GM19025 (cell line): ENCODE results near the gene ATP9A.
"Not testable (repeated sequence)": the region's sequence is repeated elsewhere in the genome, so short reads cannot be mapped to it uniquely, and the experiment has no call there.

Experiments
- ATAC-seq: cut with Tn5 transposase; IDR thresholded peaks from one replicate; pipeline ENCODE4 v1.9.1; 2021; ENCODE audit warnings: mild to moderate bottlenecking, low read depth, moderate library complexity; ENCODE audit not compliant: unreplicated experiment

The ATP9A gene

DNA sequence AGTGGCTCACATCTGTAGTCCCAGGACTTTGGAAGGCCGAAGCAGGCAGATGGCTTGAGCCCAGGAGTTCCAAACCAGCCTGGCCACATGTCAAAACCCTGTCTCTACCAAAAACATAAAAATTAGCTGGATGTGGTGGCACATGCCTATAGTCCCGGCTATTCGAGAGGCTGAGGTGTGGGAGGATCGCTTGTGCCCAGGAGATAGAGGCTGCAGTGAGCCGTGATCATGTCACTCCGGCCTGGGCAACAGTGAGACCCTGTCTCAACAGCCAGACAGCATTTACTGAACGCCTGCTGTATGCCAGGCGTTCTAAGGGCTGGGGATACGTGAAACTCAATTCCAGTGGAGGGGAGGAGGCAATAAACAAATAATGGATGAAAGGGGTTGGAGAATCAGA, 69.9 kb downstream of the ATP9A start:
- ATAC-seq, result no peak

DNA sequence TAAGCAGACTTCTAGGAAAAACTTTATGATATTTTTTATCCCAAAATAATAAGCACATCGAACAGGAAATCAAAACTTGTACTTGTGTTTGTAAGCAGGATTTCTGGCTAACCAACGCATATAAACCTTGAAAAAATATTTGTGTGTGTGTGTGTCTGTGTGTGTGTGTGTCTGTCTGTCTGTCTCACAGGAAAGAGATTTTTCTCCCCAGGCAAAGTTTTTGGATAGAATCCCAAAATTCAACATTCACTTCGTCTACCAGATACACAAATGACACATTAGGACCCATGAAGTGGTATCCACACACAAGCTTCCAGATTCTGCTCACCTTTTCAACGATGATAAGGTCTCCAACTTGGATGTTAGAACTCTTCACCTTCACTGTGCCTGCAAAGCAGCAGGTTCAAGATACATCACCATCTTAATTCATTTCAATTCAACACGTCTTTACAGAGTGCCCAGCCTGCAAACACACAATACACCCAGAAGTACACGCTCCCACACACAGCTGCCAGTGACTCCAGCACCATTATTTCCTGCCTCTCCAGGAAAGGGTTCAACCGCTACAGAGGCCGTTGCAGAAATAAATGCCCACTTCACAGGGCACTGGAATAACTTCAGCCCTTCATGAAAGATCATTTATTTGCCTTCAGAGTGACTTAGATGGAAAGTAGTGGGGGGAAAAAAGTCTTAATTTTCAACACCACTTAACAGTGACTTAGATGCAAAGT, 70.9 kb downstream of the ATP9A start:
- ATAC-seq, result no peak

DNA sequence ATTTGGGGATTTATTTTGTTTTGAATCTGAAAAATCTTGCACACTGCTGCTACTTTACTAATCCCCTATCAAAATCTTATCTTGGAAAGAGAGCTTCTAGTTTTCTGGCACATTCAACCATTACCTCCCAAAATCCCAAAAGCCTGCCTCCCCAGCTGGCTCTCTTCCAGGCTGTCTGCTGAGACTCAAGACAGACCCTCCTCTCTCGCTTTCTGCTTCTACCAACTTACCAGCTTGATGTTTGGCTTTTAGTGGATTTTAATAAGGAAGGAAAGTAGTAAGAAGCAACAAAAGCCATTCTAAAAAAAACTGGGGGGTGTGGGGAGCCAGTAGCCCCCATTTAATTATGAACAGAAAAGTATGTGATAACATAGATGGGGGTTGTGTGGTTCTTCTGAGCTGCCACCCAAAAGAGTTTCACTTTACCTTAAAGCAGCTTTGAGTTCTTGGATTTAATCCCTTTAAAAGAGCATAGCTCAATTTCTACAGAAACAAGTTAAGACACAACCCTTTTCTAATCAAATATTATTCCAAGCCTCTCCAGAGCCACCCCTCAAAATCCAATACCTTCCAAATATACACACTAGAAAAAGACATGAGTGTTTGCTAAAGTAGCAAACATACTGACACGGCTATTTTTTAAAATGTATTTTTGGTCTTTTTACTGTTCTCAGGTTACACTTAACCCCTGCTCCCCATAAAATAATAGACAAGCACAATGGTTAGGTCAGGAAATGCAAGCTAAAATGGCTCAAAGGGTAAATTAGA, 71.7 kb downstream of the ATP9A start:
- no peak for ATAC-seq

DNA sequence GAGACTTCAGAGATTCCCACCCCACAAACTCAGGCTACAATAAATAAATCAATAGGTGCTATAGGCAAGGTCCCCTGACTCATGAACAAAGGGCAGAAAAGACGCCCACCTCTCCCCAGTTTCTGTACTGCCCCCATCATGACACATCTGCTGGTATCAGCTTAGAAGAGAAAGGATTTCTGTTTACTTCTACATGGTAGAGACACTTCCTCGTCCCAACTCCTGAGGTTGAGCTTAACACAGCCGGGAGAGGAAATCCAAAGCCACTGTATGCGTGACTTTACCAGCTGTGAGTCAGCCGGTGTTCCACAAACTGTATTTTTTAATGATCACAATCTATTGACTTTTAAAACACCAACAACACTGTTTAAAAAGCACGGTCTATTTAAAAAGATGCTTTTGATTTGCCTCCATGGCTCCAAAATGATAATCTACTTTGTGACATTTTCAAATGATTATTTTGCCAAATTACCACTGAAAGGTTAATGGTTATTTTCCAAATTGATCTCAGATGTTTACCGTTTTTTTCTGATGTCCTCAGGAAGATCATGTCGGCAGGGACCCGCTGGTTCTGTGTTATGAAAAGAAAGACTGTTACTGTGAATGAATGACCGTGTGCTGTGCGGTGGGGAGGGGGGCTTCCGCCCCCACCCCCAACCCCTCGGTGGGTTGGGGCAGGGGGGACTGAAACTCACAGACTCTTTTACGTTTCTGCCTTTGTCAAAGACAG, 72.5 kb downstream of the ATP9A start:
- no peak for ATAC-seq

DNA sequence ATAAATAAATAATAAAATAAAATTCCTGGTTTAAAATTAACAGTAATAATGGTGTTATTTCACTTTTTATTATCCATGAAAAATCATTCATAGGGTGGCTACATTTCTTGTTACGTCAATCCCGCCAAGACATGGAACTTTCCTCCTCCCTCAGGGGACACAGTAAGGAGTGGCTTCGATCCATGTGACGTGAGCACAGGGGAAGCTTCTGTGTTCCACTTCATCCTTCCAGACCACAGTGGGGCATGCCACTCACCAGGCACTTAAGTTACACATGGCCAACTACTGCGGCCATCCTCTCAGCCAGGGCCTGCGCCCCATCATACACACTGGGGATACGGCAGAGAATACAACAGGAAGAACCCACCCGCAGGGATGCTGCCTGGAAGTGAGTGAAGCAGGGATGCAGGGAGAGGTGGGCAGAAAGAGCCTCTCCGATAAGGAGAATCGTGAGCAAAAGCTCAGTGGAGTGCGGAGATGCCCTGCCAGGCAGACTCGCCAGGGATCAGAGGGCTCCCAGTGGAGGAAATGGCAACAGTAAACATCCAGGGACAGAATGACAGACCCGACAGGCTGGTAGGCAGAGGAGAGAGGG, 75.3 kb downstream of the ATP9A start:
- no peak for ATAC-seq

DNA sequence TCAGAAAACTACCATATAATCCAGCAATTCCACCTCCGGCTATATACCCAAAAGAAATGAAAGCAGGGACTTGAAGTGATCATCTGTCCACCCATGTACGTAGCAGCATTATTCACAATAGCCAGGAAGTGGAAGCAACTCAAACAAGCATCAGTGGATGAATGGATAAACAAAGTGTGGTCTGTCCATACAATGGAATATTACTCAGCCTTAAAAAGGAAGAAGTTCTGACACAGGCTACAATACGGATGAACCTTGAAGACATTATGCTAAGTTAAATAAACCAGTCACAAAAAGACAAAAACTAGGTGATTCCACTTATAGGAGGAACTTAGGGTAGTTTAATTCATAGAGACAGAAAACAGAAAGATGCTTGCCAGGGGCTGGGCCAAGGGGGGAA, 76.5 kb downstream of the ATP9A start:
- ATAC-seq, result no peak

DNA sequence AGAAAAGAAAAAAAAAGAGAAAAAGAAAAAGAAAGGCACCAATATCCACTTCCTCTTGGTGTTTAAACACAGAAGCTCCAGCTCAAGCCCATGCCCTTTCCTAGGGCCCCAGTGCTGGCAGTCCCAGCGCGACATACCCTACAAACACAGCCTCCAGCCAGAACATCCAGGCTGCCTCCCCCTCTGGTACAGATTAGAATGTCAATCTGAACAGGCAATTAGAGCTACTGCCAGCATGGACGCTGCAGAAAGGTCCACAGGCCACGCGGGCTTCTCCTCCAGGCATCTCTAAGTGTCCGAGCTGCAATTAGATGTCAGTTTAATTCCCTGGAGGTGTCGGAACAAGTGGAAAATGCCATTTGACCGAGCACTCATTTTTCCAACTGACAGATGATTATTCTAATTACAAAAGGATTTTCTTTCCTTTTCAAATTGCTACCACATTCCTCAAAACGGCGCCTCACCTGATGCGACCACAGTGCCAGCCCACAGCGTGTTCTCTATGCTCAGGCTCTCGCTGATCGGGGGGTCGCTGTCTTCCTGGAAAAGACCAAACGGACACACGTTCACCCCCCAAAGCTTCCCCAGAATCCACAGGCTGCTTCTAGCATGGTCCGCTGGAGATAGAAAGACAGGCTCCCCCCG, 79.5 kb downstream of the ATP9A start:
- no peak for ATAC-seq

DNA sequence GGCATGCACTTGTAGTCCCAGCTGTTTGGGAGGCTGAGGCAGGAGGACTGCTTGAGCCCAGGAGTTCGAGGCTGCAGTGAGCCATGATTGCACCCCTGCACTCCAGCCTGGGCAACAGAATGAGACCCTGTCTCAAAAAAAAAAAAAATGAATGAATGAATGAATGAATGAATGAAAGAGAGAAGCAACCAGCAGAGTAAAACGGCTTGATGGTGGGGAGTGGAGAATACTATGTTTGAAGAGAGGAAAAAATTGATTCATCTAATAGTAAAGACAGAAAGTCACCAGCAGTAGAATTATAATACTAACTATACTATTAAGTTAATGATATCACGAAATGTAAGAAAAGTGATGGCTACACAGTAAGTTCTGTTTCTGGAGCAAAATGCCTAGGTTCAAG, 80.6 kb downstream of the ATP9A start:
- no peak for ATAC-seq

DNA sequence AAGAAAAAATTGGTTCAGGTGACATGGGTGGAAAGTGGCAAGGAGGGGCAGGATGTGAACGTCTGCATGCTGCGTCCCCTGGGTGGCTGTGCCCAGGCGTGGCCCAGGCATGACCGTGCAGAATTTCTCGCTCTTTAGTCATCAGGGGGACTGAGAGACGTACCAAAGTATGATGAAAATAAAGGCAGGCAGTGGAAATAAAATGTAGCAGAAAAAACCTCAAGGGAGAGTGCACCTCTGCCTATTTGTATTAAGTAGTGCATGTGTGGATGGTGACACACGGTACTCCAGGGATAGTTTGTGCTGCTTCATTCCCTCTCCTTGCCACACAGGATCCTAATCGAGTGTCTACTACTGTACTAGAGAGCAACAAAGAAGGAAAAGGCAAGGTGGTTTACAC, 81.1 kb downstream of the ATP9A start:
- no peak for ATAC-seq

DNA sequence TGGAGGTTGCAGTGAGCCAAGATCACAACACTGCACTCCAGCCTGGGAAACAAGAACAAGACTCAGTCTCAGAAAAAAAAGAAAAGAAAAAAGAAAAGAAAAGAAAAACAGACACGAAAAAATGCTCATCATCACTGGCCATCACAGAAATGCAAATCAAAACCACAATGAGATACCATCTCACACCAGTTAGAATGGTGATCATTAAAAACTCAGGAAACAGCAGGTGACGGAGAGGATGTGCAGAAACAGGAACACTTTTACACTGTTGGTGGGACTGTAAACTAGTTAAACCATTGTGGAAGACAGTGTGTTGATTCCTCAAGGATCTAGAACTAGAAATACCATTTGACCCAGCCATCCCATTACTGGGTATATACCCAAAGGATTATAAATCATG, 82.7 kb downstream of the ATP9A start:
- ATAC-seq, result not testable (repeated sequence)

DNA sequence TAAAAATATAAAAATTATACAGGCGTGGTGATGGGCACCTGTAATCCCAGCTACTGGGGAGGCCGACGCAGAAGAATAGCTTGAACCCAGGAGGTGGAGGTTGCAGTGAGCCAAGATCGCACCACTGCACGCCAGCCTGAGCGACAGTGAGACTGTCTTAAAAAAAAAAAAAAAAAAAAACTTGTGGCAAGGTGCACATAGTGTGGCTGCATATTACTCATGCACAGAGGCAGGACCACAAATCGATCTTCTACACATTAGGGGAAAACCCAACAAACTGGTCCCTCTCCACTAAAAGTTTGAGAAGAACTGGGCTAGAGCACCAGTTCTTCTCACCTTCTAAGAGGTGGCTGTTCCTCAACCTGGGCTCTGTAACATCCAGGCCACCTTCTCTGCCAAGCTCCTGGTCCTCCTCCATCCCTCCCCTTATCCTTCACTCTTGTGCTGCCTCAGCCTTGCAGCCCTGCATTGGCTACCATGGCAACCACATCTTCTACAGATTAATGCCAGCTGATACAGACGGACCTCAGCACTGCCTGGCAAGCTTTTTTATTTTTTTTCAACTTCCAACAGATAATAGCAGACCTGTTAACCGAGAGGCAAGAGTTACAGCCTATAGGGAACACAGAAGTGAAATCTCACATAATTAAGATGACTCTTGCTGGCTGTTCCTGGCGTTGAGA, 88.0 kb downstream of the ATP9A start:
- no peak for ATAC-seq

DNA sequence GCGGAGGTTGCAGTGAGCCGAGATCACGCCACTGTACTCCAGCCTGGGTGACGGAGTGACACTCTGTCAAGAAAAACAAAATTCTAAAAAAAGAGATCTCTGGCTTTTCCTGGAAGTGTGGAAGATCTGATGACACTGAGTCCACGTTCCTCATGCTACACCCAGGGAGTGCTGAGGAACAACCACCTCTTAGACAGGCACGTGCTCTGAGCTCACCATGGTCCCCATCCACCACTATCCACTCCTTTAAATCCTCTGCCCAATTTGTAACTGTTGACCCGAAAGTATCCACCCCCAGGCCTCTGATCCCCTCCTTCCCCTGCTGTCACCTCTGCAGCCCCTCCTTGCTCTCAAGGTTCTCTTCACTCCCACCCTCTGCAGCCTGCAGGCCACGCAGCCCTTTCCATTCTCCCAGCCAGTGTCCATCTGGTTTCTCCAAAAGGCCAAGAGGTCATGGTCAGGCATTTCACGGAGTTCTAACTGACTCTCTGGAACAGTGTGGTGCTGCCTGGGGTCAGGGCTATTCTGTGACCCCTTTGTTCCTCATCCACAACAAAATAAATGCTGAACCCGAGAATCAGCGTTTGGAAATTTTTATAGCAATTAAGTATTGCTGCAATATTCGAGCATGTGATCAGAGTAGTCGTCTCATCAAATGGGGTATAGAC, 88.8 kb downstream of the ATP9A start:
- no peak for ATAC-seq

DNA sequence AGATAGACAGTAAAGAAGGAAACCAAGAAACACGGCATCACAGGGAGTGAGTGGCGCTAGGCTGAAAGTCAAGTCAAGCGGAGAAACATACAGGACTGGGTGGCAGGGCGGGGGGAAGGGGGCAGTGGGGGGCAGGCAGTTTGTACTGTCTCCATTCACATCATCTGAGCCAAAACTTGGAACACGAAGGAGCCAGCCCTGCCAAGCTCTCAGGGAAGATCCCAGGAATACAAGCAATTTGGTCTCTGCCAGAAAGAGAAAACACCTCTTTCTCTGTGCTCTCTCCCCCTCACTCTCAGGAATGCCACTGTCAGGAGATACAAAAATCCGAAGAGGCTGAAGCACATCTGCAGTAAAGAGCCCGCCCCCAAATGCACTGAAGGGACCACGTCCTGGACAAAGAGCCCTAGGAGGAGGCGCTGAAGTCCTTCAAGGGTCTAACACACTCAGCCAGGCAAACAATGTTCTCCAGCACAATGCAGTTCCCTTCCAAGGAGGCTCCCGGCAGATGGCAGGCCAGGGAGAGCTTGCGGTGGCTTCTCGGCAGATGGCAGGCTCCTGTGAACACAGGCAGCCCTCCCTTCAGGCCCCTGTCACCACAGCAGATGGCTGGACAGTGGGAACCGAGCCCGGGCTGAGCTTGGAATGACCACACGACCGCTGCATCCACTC, 90.0 kb downstream of the ATP9A start:
- no peak for ATAC-seq

DNA sequence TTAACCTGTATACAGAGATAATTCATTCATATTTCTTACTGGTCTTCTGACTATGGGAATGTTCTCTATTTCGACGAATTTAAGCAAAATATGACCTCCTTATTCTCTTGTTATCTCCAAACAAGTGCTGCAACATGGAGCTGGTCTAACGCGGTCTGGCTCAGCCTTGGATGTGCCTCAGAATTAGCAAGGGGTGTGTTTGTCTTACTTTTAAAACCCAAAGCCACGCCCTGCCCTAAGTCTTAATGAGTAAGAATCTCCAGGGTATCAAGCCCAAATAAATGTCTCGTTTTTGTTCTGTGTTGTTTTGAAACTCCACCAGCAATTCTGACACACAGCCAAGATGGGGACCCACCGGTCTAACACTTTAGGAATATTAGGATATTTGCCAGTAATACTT, 99.2 kb downstream of the ATP9A start:
- no peak for ATAC-seq

DNA sequence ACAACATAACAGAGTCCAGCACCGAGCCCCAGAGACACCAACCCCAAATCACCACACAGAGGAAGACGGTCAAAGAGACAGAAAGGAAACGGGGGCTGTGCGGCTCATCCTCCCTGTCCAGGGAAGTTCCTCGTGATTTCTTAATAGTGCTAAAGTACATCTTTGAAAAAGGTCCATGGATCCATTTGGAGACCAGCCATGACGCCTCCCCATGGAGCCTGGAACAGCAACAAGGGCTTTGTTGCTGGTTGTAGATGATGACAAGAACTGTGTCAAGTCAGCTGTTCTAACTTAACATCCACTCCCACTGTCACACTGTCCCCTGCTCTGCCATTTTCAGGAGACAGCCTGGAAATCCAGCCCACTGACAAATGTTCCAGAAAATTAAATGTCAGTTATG, 99.7 kb downstream of the ATP9A start:
- no peak for ATAC-seq

DNA sequence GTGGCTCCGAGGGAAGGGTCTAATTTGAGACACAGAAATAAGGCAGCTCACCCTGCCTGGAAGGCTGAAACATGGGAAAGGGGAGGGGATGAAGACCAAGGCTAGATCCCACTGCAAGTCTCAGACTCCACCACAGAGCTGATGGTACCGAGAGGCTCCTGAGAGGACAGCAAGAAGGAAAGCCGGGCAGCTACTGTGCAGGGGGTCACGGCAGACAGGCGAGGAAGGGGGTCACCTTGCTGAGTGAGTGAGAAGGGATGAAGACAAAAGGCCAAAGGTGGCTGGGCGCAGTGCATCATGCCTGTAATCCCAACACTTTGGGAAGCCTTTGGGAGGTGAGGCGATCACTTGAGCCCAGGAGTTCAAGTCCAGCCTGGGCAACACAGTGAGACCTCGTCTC, 100.7 kb downstream of the ATP9A start:
- no peak for ATAC-seq

DNA sequence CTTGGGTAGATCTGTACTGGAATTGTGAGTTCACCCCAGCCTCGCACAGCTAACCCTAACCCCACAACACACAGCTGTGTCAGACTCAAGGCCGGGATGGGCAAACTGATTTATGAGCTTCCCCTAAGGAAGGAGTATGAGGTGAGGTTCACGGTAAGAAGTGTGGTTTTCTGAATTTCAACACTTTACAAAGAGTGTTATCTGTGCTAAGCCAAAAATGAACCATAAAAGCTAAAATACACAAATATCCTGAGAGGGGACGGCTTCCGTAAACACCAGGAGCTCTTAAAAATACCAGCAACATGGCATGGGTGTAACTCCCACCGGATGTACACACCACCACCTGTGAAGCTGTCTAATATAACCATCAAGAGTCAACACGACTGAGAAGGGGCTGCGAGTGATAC, 101.2 kb downstream of the ATP9A start:
- ATAC-seq, result no peak

DNA sequence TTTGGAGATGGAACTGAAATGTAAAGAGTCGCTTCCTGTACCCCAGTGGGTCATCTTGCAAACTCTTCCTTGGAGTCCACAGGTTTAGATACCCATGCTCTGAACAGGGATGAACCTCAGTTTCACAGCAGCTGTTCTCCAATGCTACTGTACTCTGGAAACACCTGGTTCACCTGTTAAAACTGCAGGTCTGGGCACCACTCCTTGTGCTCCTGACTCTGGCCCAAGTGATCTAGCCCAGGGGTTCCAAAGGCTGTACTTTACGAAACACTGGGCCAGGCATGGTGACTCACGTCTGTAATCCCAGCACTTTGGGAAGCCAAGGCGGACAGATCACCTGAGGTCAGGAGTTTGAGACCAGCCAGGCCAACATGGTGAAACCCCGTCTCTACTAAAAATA, 102.1 kb downstream of the ATP9A start:
- no peak for ATAC-seq

DNA sequence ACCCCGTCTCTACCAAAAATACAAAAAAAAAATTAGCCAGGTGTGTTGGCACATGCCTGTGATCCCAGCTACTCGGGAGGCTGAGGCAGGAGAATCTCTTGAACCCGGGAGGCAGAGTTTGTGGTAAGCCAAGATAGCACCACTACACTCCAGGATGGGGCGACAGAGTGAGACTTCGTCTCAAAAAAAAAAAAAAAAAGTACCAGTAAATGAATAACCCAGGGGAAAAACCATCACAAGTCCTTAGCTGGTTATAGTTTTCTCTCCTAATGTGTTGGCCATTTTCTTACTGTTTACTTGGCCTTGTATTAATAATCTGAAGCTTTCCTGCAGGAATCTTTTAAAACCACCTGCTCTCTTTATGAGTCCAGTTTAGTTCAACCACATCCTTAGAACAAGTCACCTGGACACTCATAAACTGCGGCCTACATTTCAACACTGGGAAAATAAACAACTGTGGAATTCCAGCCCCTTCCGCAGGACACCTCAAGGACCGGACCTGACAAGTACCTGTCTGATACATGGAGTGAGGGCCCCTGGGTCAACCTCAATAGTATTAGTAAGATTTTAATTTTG, 102.6 kb downstream of the ATP9A start:
- ATAC-seq, result no peak
